CD14-positive monocyte (primary cell): ENCODE measurements around the gene SLC2A4RG. TPM values are rescaled to one million over a fixed set of nuclear protein-coding genes. Genes with fewer than 3 reads are reported as not detected.

ENCODE experiments used
- DNase-seq, 3 donors: peaks; one replicate each; pipeline ENCODE4 v3.0.0-alpha.2; 2011 to 2022
- H2AFZ ChIP-seq: 2 replicates; pipeline ENCODE4 v1.6.0; 2012; ENCODE audit warnings: mild to moderate bottlenecking, low read depth, low read length, inconsistent platforms; ENCODE audit not compliant: insufficient read depth, poor library complexity, severe bottlenecking
- H3K27ac ChIP-seq, 2 donors: 1 replicate in 1 of 2; 2 replicates in 1 of 2; pipeline ENCODE4 v1.5.1; 2012 to 2013; ENCODE audit warnings: low read length in 2 of 2, control low read depth in 1 of 2, inconsistent platforms in 1 of 2, low read depth in 1 of 2, mild to moderate bottlenecking in 1 of 2
- H3K27me3 ChIP-seq, 2 donors: one replicate each; pipeline versions ENCODE4 v1.6.0 to v1.6.1; 2011 to 2013; ENCODE audit warnings: low read length in 2 of 2; ENCODE audit not compliant: control insufficient read depth in 2 of 2, insufficient read depth in 2 of 2
- H3K36me3 ChIP-seq, 2 donors: replicated peaks in 1 of 2; 1 replicate in 1 of 2; 2 replicates in 1 of 2; pipeline versions ENCODE4 v1.5.1 to v1.6.1; 2012 to 2013; ENCODE audit warnings: low read length in 2 of 2, control low read depth in 1 of 2, inconsistent platforms in 1 of 2, mild to moderate bottlenecking in 1 of 2; ENCODE audit not compliant: insufficient read depth in 2 of 2, control insufficient read depth in 1 of 2
- H3K4me1 ChIP-seq, 2 donors: 1 replicate in 1 of 2; 2 replicates in 1 of 2; pipeline versions ENCODE4 v1.5.1 to v1.6.1; 2012 to 2013; ENCODE audit warnings: low read length in 2 of 2, control low read depth in 1 of 2, inconsistent platforms in 1 of 2, mild to moderate bottlenecking in 1 of 2, moderate library complexity in 1 of 2; ENCODE audit not compliant: insufficient read depth in 2 of 2, control insufficient read depth in 1 of 2
- H3K4me2 ChIP-seq: replicated peaks from 2 replicates; pipeline ENCODE3; 2012; ENCODE audit warnings: low read length, moderate library complexity, mild to moderate bottlenecking; ENCODE audit not compliant: poor library complexity, severe bottlenecking; ENCODE audit errors: extremely low read depth
- H3K4me3 ChIP-seq, 3 experiments: fragments of 200-600 bp in 1 of 3; sonication (generic) in 1 of 3; replicated peaks in 1 of 3; 1 replicate in 2 of 3; 2 replicates in 1 of 3; pipeline ENCODE4 v1.5.1; 2011 to 2013; ENCODE audit warnings: low read length in 3 of 3, mild to moderate bottlenecking in 3 of 3, control low read depth in 2 of 3, low read depth in 2 of 3, inconsistent platforms in 1 of 3, moderate library complexity in 1 of 3
- H3K79me2 ChIP-seq: 2 replicates; pipeline ENCODE4 v1.6.0; 2012; ENCODE audit warnings: mild to moderate bottlenecking, control low read depth, inconsistent platforms, low read length, moderate library complexity; ENCODE audit not compliant: insufficient read depth
- H3K9ac ChIP-seq: 2 replicates; pipeline ENCODE4 v1.6.0; 2017; ENCODE audit warnings: low read length, mild to moderate bottlenecking; ENCODE audit not compliant: insufficient read depth, poor library complexity, severe bottlenecking
- H3K9me3 ChIP-seq, 2 donors: replicated peaks in 1 of 2; 1 replicate in 1 of 2; 2 replicates in 1 of 2; pipeline versions ENCODE4 v1.5.1 to v1.6.1; 2012 to 2013; ENCODE audit warnings: low read length in 2 of 2, control low read depth in 1 of 2; ENCODE audit not compliant: control insufficient read depth in 1 of 2, insufficient read depth in 1 of 2
- H4K20me1 ChIP-seq: 2 replicates; pipeline ENCODE4 v1.6.0; 2012; ENCODE audit warnings: mild to moderate bottlenecking, low read length, control low read depth, moderate library complexity; ENCODE audit not compliant: insufficient read depth
- H3K27ac Mint-ChIP-seq, 7 donors: one replicate each; pipeline ENCODE4 v1.8.0; 2020; ENCODE audit warnings: mild to moderate bottlenecking in 7 of 7, mixed read lengths in 7 of 7, moderate library complexity in 6 of 7, inconsistent platforms in 2 of 7
- H3K27me3 Mint-ChIP-seq, 3 donors: one replicate each; pipeline ENCODE4 v1.8.0; 2021 to 2022; ENCODE audit warnings: low read depth in 3 of 3, mild to moderate bottlenecking in 3 of 3, mixed read lengths in 3 of 3, moderate library complexity in 3 of 3, inconsistent platforms in 1 of 3
- H3K36me3 Mint-ChIP-seq, 2 donors: one replicate each; pipeline ENCODE4 v1.8.0; 2020; ENCODE audit warnings: mixed read lengths in 2 of 2, inconsistent platforms in 1 of 2, mild to moderate bottlenecking in 1 of 2
- H3K4me1 Mint-ChIP-seq: one replicate; pipeline ENCODE4 v1.8.0; 2020; ENCODE audit warnings: mild to moderate bottlenecking, mixed read lengths
- H3K4me3 Mint-ChIP-seq, 2 donors: one replicate each; pipeline ENCODE4 v1.8.0; 2020; ENCODE audit warnings: mild to moderate bottlenecking in 2 of 2, mixed read lengths in 2 of 2, moderate library complexity in 1 of 2
- H3K9me3 Mint-ChIP-seq, 7 donors: one replicate each; pipeline ENCODE4 v1.8.0; 2020 to 2022; ENCODE audit warnings: mixed read lengths in 7 of 7, mild to moderate bottlenecking in 6 of 7, moderate library complexity in 6 of 7, inconsistent platforms in 2 of 7
- WGBS: methylation state at CpG from one replicate; pipeline ENCODE4 v1.1.5; 2013; ENCODE audit warnings: missing lambda C conversion rate; ENCODE audit not compliant: insufficient coverage; 5-methylcytosine and 5-hydroxymethylcytosine counted together
- intact Hi-C, 2 donors: fragments of 100-400 bp; cut with micrococcal nuclease; formaldehyde crosslinking; loops; one replicate each; pipeline versions ENCODE4 v1.15.0 to v1.15.1; 2023
- polyA plus RNA-seq, 3 donors: library from polyadenylated mRNA; depleted of rRNA in 1 of 3; unstranded in 2 of 3; stranded (reverse) in 1 of 3; fragments of 300-500 nt in 2 of 3; fragments of >200 nt in 1 of 3; fragmentation: Illumina TruSeq in 2 of 3; gene quantifications; 1 replicate in 2 of 3; 2 replicates in 1 of 3; pipeline ENCODE4 v1.2.3, GENCODE V29; 2012 to 2021
- TF ChIP-seq, protein P1 (sequence below): fragments of 200-600 bp; IDR thresholded peaks from one replicate; pipeline ENCODE4 v1.8.0; 2022; ENCODE audit warnings: antibody characterized with exemption, mild to moderate bottlenecking

SLC2A4RG gene
- polyA plus RNA-seq, 3 donors = 0.46 to 21.0 (median 1.5) TPM

DNA sequence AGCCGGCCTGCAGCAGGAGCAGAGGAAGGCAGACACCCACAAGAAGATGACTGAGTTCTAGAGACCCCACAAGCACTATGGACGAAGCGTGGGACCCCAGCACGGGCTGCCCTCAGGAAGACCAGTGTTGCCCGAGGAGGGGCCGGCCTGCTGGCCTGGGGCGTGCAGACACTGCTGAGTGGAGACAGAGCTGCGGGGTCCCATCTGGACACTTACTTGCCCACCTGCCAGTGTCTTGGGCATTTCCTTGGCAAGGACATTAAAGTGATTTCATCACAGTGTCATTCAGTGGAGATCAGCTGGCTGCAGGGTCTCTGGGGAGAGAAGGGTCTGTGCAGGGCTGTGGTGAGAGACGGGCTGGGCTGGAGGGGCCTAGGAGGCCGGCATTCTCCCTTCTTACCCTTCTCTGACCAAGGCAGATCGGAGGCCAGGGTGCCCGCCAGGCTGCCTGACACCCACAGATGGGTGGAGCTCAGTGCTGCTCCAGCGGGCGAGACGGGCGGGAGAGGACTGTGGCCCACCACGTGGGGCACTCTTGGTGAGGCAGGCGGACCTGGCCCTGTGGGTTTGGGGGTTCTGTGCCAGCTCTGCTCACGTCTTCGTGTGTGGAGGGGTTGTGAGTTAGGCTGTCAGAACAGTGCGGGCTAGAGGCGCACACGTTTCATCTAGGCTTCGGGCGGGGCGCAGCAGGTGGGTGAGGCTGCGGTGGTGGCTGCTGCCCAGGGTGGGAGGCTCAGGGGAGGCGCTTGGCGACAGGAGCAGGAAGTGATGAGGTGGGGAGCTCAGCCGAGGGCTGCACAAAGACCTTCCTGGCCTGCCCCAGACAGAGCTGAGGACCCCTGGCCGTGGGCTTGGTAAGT is 3.5 kb upstream of the SLC2A4RG start, which contains the start of gene LIME1:
LIME1 (plus strand) TSS at position 806 of the 860 bp plus-strand sequence. CDS start 886 bp downstream, outside the sequence.
- Histone ChIP-seq H3K4me3 (no peak within 1 kb of the TSS), H3K36me3 (peaks cover 31 to 52% of the 10 kb centered on the region in 2 donors), H2AFZ (no peak within 1 kb of the TSS), H3K9me3 (no peaks in the 10 kb centered on the region), H3K4me1 (peaks cover 30 to 40% of the 10 kb centered on the region in 2 donors), H4K20me1 (peaks cover 78% of the 10 kb centered on the region), H3K9ac (no peak within 1 kb of the TSS), H3K79me2 (peaks cover 11% of the 10 kb centered on the region), H3K27me3 (peaks cover 8 to 26% of the 10 kb centered on the region in 2 donors), H3K27ac (no peak within 1 kb of the TSS), H3K4me2 (peak within 1 kb of the TSS; percentile 91)
- TF ChIP-seq, protein P1, sequence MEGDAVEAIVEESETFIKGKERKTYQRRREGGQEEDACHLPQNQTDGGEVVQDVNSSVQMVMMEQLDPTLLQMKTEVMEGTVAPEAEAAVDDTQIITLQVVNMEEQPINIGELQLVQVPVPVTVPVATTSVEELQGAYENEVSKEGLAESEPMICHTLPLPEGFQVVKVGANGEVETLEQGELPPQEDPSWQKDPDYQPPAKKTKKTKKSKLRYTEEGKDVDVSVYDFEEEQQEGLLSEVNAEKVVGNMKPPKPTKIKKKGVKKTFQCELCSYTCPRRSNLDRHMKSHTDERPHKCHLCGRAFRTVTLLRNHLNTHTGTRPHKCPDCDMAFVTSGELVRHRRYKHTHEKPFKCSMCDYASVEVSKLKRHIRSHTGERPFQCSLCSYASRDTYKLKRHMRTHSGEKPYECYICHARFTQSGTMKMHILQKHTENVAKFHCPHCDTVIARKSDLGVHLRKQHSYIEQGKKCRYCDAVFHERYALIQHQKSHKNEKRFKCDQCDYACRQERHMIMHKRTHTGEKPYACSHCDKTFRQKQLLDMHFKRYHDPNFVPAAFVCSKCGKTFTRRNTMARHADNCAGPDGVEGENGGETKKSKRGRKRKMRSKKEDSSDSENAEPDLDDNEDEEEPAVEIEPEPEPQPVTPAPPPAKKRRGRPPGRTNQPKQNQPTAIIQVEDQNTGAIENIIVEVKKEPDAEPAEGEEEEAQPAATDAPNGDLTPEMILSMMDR = no peak
- peaks cover 20% of the 10 kb centered on the region for H3K4me1 Mint-ChIP-seq
- WGBS = 48% methylated on average over 30 of the region's 31 CpGs
- H3K36me3 Mint-ChIP-seq = peaks cover 0 to 30% of the 10 kb centered on the region in 2 donors
- peaks cover 17 to 37% (median 25%) of the 10 kb centered on the region in 3 donors for H3K27me3 Mint-ChIP-seq
- peak within 1 kb of the TSS; percentile 34 to 63 for H3K4me3 Mint-ChIP-seq
- no peak within 1 kb of the TSS for H3K27ac Mint-ChIP-seq
- no peak for DNase-seq
- intact Hi-C loops = loop anchor here (5.0 kb wide), 2 partner anchors 94 to 164 kb away; partner anchors contain the start of gene HELZ2 (in 1 of the 2)
- peaks cover 0 to 4% (median 0%) of the 10 kb centered on the region in 7 donors for H3K9me3 Mint-ChIP-seq

DNA sequence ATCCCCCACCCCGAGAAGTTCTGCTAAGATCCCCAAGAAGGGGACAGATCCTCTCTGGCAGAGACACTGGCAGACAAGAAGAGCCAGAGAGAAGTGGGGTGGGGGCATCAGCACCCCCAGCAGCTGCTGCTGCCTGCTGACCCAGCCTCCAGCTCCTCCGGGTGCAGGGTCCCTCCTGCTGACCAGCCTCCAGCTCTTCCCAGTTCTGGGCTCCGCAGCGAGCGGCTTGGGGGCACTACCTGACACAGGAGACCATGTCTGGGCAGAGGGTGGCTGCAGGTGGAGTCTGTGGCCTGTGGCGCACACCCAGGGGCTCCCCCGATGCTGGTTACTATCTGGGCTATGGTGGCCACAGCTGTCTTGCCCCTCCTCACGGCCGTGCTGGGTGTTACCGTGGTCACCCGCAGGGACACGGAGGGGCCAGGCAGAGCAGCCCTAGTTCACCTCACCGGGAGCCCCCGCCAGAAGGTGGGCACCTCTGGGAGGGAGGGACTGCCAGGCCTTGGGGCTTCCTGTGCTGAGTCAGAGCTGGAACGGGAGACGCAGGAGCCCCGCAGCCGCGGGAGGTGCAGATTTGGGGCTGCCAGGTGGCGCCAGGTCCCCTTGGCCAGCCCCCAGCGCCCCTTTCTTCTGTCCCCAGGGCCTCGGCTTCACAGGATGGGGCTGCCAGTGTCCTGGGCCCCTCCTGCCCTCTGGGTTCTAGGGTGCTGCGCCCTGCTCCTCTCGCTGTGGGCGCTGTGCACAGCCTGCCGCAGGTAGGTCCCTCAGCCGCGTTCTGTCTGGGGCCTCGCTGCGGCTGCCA is 2.5 kb upstream of the SLC2A4RG start:
- H3K9ac ChIP-seq = no peak overlapping the region
- WGBS = 20% methylated on average over 30 of the region's 30 CpGs
- peaks cover 9% of the 10 kb centered on the region for H3K79me2 ChIP-seq
- peaks cover 0 to 4% (median 0%) of the 10 kb centered on the region in 7 donors for H3K9me3 Mint-ChIP-seq
- intact Hi-C loops = loop anchor here (5.0 kb wide), 2 partner anchors 95 to 165 kb away; partner anchors contain the start of gene HELZ2 (in 1 of the 2)
- peaks cover 0 to 30% of the 10 kb centered on the region in 2 donors for H3K36me3 Mint-ChIP-seq
- H3K27ac ChIP-seq = no peak overlapping the region
- TF ChIP-seq, protein P1 = no peak
- no peak overlapping the region for H3K27ac Mint-ChIP-seq
- peaks cover 31 to 42% of the 10 kb centered on the region in 2 donors for H3K36me3 ChIP-seq
- peak overlapping the region; percentile 34 to 63 for H3K4me3 Mint-ChIP-seq
- H3K4me1 ChIP-seq = peaks cover 35 to 47% of the 10 kb centered on the region in 2 donors
- H3K27me3 ChIP-seq = peaks cover 8 to 26% of the 10 kb centered on the region in 2 donors
- H4K20me1 ChIP-seq = peaks cover 72% of the 10 kb centered on the region
- no peak overlapping the region for H2AFZ ChIP-seq
- H3K9me3 ChIP-seq = no peaks in the 10 kb centered on the region
- peak overlapping the region; percentile 91 for H3K4me2 ChIP-seq
- no peak for DNase-seq
- H3K4me1 Mint-ChIP-seq = peaks cover 21% of the 10 kb centered on the region
- H3K4me3 ChIP-seq = no peak overlapping the region
- H3K27me3 Mint-ChIP-seq = peaks cover 17 to 37% (median 25%) of the 10 kb centered on the region in 3 donors
